HG03575 (cell line): ENCODE measurements around the gene KLC1.

Experiments
- ATAC-seq: cut with Tn5 transposase; IDR thresholded peaks from one replicate; pipeline ENCODE4 v1.9.1; 2021; ENCODE audit not compliant: unreplicated experiment, insufficient number of reproducible peaks, low FRiP score; ENCODE audit errors: extremely low read depth

Gene KLC1

GRCh38 chr14:103727313-103727980 lies 98.4 kb downstream of the KLC1 start:
- no peak for ATAC-seq

- no peak for ATAC-seq
Measured at GRCh38 chr14:103728141-103728540, 99.1 kb downstream of the KLC1 start.

- no peak for ATAC-seq
Measured at GRCh38 chr14:103728721-103729120, 99.7 kb downstream of the KLC1 start.

- ATAC-seq: no peak
Measured at GRCh38 chr14:103729496-103730448, 100.8 kb downstream of the KLC1 start.

- no peak for ATAC-seq
Measured at GRCh38 chr14:103730490-103731035, 101.6 kb downstream of the KLC1 start.

- no peak for ATAC-seq
Measured at GRCh38 chr14:103731481-103731880, 102.5 kb downstream of the KLC1 start.

- ATAC-seq: no peak
Measured at GRCh38 chr14:103731916-103732867, 103.2 kb downstream of the KLC1 start.

GRCh38 chr14:103732868-103733620 lies 104.0 kb downstream of the KLC1 start:
- no peak for ATAC-seq

- ATAC-seq: no peak
Measured at GRCh38 chr14:103733651-103734050, 104.6 kb downstream of the KLC1 start.

- no peak for ATAC-seq
Measured at GRCh38 chr14:103734081-103734888, 105.3 kb downstream of the KLC1 start.

GRCh38 chr14:103735022-103735421 lies 106.0 kb downstream of the KLC1 start:
- ATAC-seq: no peak

GRCh38 chr14:103735439-103735814 lies 106.4 kb downstream of the KLC1 start:
- no peak for ATAC-seq

- ATAC-seq: no peak
Measured at GRCh38 chr14:103735815-103736545, 107.0 kb downstream of the KLC1 start.

- ATAC-seq: no peak
Measured at GRCh38 chr14:103736546-103737431, 107.8 kb downstream of the KLC1 start.

- ATAC-seq: no peak
Measured at GRCh38 chr14:103737432-103738045, 108.5 kb downstream of the KLC1 start.

GRCh38 chr14:103738166-103738565 lies 109.2 kb downstream of the KLC1 start:
- ATAC-seq: no peak
